Ectodermal cell (in vitro differentiated cells): Measurements from ENCODE around the gene TPCN2.

Experiments
- H3K27ac ChIP-seq: 2 replicates; pipeline ENCODE4 v1.7.0; 2013; ENCODE audit warnings: mild to moderate bottlenecking, low read depth, low read length; ENCODE audit not compliant: insufficient read depth, poor library complexity, severe bottlenecking
- H3K27me3 ChIP-seq: 2 replicates; pipeline ENCODE4 v1.7.0; 2013; ENCODE audit warnings: mild to moderate bottlenecking, low read length; ENCODE audit not compliant: insufficient read depth, control insufficient read depth, poor library complexity, severe bottlenecking
- H3K36me3 ChIP-seq: one replicate; pipeline ENCODE4 v1.7.0; 2013; ENCODE audit warnings: low read length; ENCODE audit not compliant: control insufficient read depth, insufficient read depth
- H3K4me1 ChIP-seq: one replicate; pipeline ENCODE4 v1.7.0; 2013; ENCODE audit warnings: low read length; ENCODE audit not compliant: control insufficient read depth, insufficient read depth
- H3K4me3 ChIP-seq: 2 replicates; pipeline ENCODE4 v1.7.0; 2013; ENCODE audit warnings: low read depth, low read length, control low read depth; ENCODE audit not compliant: insufficient read depth
- H3K9me3 ChIP-seq: 2 replicates; pipeline ENCODE4 v1.7.0; 2013; ENCODE audit warnings: mild to moderate bottlenecking, low read length, moderate library complexity; ENCODE audit not compliant: control insufficient read depth
- WGBS, 2 experiments: methylation state at CpG; one replicate each; pipeline ENCODE4 v1.1.7; 2013; ENCODE audit warnings: missing lambda C conversion rate in 2 of 2; 5-methylcytosine and 5-hydroxymethylcytosine counted together

TPCN2 gene

GRCh38 chr11:69105461-69106030 lies 56.8 kb downstream of the TPCN2 start:
- Histone ChIP-seq H3K9me3 (no peaks in the 10 kb centered on the region), H3K27me3 (no peaks in the 10 kb centered on the region), H3K27ac (no peak overlapping the region), H3K36me3 (no peaks in the 10 kb centered on the region), H3K4me1 (no peaks in the 10 kb centered on the region), H3K4me3 (no peak overlapping the region)
- WGBS, 2 experiments: 85 to 87% methylated on average over 18 of the region's 18 CpGs

GRCh38 chr11:69106031-69106811 lies 57.5 kb downstream of the TPCN2 start:
- H3K36me3 ChIP-seq: no peaks in the 10 kb centered on the region
- no peak overlapping the region for H3K27ac ChIP-seq
- no peaks in the 10 kb centered on the region for H3K27me3 ChIP-seq
- no peaks in the 10 kb centered on the region for H3K9me3 ChIP-seq
- 90 to 91% methylated on average over 23 of the region's 23 CpGs for WGBS, 2 experiments
- H3K4me3 ChIP-seq: no peak overlapping the region
- no peaks in the 10 kb centered on the region for H3K4me1 ChIP-seq

GRCh38 chr11:69107413-69107812 lies 58.7 kb downstream of the TPCN2 start:
- no peak overlapping the region for H3K4me3 ChIP-seq
- H3K9me3 ChIP-seq: no peaks in the 10 kb centered on the region
- no peaks in the 10 kb centered on the region for H3K36me3 ChIP-seq
- no peak overlapping the region for H3K27ac ChIP-seq
- no peaks in the 10 kb centered on the region for H3K27me3 ChIP-seq
- H3K4me1 ChIP-seq: no peaks in the 10 kb centered on the region

- Histone ChIP-seq H3K4me3 (no peak overlapping the region), H3K9me3 (no peaks in the 10 kb centered on the region), H3K4me1 (no peaks in the 10 kb centered on the region), H3K27me3 (no peaks in the 10 kb centered on the region), H3K27ac (no peak overlapping the region), H3K36me3 (no peaks in the 10 kb centered on the region)
- WGBS, 2 experiments: 94 to 97% methylated on average over 7 of the region's 7 CpGs
These were observed 59.3 kb downstream of the TPCN2 start for GRCh38 chr11:69108030-69108429.

GRCh38 chr11:69108559-69108958 lies 59.8 kb downstream of the TPCN2 start:
- H3K27me3 ChIP-seq: no peaks in the 10 kb centered on the region
- H3K4me1 ChIP-seq: no peaks in the 10 kb centered on the region
- WGBS, 2 experiments: 85% methylated on average over 5 of the region's 5 CpGs
- H3K36me3 ChIP-seq: no peaks in the 10 kb centered on the region
- H3K27ac ChIP-seq: no peak overlapping the region
- no peaks in the 10 kb centered on the region for H3K9me3 ChIP-seq
- H3K4me3 ChIP-seq: no peak overlapping the region

- WGBS, 2 experiments: 94 to 95% methylated on average over 2 of the region's 2 CpGs
- no peak overlapping the region for H3K27ac ChIP-seq
- no peaks in the 10 kb centered on the region for H3K36me3 ChIP-seq
- no peak overlapping the region for H3K4me3 ChIP-seq
- no peaks in the 10 kb centered on the region for H3K27me3 ChIP-seq
- H3K4me1 ChIP-seq: no peaks in the 10 kb centered on the region
- H3K9me3 ChIP-seq: no peaks in the 10 kb centered on the region
These were observed 60.4 kb downstream of the TPCN2 start for GRCh38 chr11:69109101-69109500.

- Histone ChIP-seq H3K4me1 (peaks cover 2% of the 10 kb centered on the region), H3K27me3 (no peaks in the 10 kb centered on the region), H3K9me3 (no peaks in the 10 kb centered on the region), H3K27ac (no peak overlapping the region), H3K36me3 (no peaks in the 10 kb centered on the region), H3K4me3 (no peak overlapping the region)
- WGBS, 2 experiments: 90 to 92% methylated on average over 6 of the region's 6 CpGs
These were observed 61.7 kb downstream of the TPCN2 start for GRCh38 chr11:69110451-69110850.

GRCh38 chr11:69111624-69112542 lies 63.2 kb downstream of the TPCN2 start:
- 93 to 95% methylated on average over 20 of the region's 20 CpGs for WGBS, 2 experiments
- H3K9me3 ChIP-seq: no peaks in the 10 kb centered on the region
- no peak overlapping the region for H3K4me3 ChIP-seq
- H3K27ac ChIP-seq: no peak overlapping the region
- H3K27me3 ChIP-seq: no peaks in the 10 kb centered on the region
- no peaks in the 10 kb centered on the region for H3K36me3 ChIP-seq
- peaks cover 11% of the 10 kb centered on the region for H3K4me1 ChIP-seq

- H3K4me1 ChIP-seq: peaks cover 11% of the 10 kb centered on the region
- H3K27ac ChIP-seq: no peak overlapping the region
- H3K27me3 ChIP-seq: no peaks in the 10 kb centered on the region
- 90 to 93% methylated on average over 10 of the region's 10 CpGs for WGBS, 2 experiments
- H3K9me3 ChIP-seq: no peaks in the 10 kb centered on the region
- no peaks in the 10 kb centered on the region for H3K36me3 ChIP-seq
- H3K4me3 ChIP-seq: no peak overlapping the region
These were observed 64.5 kb downstream of the TPCN2 start for GRCh38 chr11:69113226-69113625.
